Activated CD8-positive, alpha-beta memory T cell treated with anti-CD3 and anti-CD28 coated beads for 1 hour (primary cell): ENCODE data around the gene MAPK6.
A peak's percentile ranks its signal among the peaks of the same experiment; 100 is the strongest.

Source experiments
- DNase-seq, 2 donors: peaks; one replicate each; pipeline ENCODE4 v3.0.0-alpha.2; 2020; ENCODE audit warnings: low read depth in 1 of 2; ENCODE audit errors: extremely low read depth in 1 of 2

The MAPK6 gene

DNA sequence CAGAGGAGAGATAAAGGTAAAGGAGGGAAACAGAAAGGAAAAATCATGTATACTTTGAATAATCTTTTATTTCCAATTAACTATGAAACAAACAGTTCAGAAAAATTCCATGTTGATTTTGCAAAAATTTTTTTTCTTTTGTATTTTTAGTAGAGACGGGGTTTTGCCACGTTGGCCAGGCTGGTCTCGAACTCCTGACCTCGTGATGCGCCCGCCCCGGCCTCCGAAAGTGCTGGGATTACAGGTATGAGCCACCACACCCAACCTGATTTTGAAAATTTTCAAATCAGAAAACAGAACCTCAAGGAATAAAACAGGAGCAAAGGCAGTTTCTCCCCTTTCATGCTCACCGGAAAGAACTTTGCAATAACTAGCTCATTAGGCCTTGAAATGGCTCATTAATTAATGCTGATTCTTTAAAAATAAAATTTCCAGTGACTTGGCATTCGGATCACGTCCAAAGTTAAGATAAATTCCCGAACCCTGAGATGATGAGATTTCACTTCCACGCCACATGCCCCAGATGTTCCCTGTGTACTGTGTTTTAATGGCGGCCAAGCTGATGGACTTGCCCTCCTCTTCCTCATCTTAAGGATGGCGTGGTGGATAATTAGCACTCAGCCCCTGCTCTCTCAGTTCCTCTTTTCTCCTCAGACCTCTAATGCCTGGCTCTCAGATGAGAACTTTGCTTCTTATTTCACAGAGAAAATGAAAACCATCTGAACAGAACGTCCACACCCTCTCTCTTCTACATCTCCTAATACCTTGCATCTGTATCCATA, 82.7 kb downstream of the MAPK6 start:
- no peak for DNase-seq

DNA sequence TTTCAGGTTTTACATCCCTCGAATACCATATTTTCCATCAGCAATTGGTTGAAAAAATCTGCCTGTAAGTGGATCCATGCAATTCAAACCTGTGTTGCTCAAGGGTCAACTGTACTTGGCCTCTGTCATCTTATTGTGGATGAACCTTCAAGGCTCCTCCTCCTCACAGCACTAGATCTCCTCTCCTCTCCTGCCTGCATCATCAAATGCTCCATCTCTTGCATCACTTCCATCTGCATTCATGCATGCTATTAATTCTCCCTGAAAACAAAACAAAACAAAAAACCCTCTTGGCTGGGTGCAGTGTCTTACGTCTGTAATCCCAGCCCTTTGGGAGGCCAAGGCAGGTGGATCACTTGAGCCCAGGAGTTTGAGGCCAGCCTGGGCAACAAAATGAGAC, 83.4 kb downstream of the MAPK6 start:
- DNase-seq = no peak

DNA sequence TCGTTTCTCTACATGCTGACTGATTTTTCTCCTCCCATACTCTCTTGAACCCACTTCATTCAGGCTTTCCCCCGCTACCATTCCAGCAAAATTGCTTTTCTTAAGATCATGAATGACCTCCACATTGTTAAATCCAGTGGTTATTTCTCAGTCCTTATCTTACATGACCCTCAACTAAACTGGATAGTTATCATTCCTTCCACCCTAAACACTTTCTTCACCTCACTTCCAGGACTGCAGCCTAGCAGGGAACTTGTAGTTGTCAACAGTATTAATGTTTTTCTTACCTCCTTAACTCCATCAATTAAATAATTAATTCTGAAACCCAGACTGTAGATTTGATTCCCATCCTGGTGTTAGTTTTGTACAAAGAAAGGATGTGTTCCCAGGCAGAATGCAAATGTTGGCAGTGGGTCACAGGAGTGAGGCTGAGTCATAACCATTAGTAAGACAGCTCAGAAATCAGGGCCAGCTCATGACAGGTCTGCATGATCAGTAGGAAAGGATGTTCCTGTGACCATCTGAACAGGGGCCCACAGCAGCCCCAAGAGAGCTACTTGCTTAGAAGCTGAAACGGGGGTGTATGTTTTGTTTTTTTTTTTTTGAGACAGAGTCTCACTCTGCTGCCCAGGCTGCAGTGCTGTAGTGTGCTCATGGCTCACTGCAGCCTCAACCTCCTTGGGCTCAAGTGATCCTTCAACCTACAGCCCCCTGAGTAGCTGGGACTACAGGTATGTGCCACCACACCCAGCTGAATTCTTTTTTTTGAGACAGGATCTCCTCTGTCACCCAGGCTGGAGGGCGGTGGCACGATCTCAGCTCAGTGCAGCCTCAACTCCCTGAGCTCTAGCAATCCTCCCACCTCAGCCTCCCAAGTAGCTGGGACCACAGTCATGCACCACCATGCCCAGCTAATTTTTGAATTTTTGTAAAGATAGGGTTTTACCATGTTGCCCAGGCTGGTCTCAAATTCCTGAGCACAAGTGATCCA, 84.5 kb downstream of the MAPK6 start:
- DNase-seq = no peak

DNA sequence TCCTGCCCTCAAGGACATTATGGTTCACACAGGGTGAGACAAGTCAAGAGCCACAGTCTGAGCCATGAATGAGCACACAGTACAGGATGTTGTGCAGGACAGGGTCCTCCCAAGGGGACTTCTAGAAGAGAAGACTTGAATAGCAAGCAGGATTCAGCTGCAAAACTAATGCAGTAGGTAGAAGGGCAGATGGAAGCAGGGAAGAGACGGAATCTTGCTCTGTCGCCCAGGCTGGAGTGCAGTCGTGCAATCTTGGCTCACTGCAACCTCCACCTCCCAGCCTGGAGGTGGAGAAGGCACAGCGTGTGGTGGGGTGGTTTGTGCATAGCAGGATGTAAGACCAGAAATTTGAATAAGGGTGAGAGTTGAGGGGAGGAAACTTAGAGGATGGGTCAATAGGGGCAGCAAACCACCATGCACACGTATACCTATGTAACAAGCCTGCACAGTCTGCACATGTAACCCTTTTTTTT, 85.5 kb downstream of the MAPK6 start:
- no peak for DNase-seq

DNA sequence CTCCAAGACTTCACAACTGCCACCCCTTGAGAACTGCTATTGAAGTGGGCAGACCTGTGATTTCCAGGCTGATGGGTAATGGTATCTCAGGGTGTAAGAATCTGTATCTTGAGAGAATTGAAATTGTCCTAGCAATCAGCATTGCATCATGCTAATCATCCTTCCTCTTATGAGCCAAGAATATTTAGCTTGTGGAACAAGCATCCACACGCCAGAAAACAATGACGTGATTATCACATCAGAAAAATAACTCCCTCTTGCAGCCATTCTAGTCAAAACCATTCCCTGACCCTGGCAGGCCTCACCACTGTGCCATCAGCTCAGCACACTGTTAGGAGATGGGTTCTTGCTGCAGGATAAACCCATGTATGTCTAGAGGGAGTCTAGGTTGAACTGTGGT, 86.8 kb downstream of the MAPK6 start:
- DNase-seq = no peak

DNA sequence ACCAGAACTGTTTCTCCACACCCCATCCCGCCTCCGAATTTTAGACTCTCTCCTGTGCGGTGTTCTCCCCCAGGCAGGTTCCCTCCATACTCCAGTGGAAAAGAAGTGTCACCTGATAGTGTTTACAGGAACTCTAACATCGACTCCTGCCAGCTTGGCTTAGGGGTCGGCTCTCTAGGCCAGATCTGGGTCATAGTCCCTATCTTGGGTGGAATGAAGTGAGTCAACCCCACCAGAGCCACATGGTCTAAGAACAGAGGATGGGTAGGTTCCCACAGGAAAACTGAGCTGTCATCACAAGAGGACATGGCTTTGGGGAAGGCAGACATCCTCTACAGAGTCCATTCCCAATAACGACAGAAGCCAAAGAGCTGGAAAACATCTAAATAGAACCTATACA, 87.6 kb downstream of the MAPK6 start:
- DNase-seq = no peak

DNA sequence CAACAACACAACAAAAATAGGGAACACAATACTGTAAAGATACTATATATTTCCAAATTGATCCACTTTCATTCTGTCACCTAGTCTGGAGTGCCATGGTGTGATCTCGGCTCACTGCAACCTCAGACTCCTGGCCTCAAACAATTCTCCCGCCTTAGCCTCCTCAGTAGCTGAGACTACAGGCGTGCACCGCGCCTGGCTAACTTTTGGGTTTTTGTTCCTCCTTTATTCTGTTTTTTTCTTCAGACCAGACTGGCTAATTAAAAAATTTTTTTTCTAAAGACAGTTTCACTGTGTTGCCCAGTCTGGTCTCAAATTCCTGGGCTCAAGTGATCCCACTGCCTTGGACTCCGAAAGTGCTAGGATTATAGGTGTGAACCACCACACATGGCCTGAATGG, 88.2 kb downstream of the MAPK6 start:
- no peak for DNase-seq

DNA sequence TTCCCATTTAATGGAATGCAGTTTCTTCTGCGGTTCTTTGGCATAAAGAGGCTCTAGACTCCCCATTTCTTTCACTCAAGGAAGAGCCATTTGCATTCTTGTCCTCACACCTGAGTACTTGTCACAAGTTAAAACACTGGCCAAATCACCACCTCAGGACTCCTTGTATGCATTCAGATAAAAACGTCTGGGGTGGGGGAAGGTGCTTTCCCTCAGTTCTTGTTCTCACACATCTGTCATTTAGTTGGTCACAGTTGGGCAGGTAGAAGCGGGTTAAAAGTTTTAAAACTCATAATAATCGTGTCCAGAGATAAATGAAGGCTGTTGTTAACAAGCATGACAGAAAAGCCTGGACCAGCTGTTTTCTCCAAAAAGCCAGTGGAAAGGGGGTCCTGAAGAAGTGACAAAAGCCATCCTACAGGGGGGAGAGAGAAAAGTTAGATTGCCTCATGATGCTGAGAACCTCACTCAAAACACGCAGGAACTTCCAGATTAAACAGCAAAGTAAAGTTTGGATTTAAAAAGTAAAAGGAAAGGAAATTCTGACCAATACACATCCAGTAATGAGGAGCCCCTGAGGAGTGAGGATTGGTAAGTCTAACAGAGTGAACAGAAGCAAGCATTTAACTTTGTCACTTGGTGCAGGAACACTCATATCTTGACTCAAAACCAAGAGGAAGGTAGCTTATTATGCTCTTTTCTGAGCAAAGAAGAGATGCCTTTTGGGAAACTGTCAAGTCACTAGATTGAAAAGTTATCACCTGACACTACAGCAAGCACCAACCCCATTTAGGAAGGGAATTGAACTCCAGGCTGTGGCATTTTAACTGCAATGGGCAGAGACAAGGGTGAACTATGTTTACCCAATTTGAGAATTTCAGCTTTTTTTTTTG, 90.8 kb downstream of the MAPK6 start:
- no peak for DNase-seq

DNA sequence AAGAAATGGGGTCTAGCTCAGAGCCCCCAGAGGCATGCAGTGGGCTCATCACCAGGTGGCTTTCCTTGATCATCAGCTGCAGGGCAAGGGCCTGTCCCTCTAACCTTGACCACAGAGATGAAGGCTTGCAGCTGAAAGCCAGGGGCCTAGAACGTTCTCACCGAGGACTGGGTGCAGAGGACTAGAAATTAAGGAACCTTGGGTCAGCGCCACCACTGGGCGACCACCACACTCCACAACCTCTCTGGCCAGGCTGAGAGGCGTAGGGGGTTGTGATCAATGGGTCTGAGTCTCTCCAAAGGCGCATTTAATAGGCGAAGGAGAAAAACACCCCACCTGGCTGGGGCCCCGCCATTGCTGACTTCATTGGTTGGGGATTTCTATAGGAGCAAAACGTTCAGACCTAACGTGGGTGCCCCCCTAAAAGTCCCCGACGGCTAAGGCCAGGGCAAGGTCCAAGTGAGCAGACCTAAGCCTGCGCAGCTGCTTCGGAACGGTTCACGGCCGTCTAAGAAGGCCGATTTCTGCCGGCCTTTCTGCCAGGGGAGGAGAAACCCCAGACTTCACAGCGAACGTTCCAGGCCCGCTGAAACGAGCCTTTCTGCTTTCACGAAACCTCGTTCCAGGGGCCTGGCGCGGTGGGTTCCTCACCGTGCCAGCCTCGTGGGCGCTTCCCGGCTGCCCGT, 92.6 kb downstream of the MAPK6 start:
- DNase-seq = no peak

DNA sequence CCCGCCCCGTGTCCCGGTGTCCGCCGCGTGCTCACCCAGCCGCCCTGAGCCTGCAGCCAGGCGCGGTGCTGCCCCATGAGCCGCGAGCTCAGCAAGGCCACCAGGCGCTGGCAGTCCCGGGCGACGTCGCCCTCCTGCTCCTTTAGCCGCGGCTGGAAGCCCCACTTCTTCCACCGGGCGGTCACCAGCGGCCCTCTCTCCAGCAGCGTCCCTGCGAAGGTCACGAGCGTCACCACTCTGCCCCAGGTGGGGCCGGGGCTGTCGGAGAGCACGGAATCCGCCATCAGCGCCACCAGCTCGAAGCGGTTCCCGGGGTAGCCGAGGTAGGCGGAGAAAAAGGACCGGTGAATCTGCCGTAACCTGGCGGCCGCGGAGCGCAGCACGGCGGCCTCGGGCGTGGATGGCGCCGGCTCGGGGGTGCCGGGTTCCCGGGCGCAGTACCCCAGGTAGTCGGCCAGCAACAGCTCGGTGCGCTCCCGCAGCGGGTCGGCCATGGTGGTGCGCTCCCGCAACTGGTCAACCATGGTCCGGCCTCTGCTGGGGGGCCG, 93.3 kb downstream of the MAPK6 start:
- DNase-seq = peak in 1 of 2 donors; percentile 5

DNA sequence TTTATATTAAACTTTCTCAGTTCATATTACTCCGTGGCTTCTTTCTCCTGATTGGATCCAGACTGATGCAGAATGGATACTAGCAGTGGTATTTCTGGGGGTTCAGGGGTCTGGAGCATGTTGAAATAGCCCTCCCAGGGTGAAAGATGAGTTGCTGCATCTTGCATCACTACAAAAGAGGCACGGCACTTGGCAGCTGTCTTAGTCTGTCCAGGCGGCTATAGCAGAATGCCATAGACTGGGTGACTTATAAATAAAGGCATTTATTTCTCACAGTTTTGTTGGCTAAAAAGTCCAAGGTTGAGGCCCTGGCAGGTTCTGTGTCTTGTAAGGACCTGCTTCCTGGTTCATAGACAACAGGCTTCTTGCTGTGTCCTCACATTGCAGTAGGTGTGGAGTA, 94.2 kb downstream of the MAPK6 start:
- DNase-seq = no peak

DNA sequence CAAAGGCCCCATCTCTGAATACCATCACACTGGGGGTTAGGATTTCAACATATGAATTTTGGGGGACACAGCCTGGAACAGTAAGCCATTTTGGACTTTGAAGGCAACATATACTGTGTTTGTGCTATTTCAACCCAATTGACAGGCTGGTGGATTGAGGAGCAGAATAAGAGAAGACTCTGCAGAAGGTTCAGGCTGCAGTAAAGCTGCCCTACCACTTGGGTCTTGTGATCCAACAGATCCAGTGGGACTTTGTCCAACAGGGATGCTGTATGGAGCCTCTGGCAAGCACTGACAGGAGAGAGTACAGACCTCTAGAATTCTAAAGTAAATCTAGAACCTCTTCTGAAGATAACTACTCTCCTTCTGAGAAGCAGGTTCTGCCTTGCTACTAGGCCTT, 94.7 kb downstream of the MAPK6 start:
- no peak for DNase-seq

DNA sequence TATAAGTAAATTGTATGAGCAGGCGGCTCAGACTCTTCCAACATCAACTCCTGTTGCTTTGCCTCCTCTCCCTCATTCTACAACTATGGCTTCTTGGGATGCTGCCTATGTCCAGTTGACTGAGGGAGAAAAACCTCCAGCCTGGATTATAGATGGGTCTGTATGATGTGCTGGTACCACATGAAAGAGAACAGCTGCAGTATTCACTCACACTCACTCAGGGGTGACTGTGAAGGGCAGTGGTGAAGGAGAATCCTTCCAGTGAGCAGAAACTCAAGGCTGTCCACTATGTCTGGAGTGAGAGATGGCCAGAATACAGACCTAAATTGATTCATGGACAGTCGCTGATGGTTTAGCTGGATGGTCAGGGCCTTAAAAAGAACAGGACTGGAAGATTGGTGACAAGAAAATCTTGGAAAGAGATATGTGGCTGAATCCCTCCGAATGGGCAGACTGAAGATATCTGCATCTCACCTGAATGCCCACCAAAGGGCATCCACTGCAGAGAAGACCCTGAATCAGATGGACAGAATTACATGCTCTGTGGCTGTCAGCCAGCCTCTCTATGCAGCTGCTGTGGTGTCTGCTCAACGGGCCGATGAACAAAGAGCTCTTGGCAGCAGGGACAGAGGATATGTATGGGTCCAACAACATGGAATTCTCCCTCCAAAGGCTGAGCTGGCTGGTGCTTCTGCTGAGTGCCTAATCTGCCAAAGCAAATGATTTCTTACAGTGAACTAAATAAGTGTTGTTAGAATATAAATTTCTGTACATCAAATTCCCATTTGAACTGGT, 95.4 kb downstream of the MAPK6 start:
- no peak for DNase-seq

DNA sequence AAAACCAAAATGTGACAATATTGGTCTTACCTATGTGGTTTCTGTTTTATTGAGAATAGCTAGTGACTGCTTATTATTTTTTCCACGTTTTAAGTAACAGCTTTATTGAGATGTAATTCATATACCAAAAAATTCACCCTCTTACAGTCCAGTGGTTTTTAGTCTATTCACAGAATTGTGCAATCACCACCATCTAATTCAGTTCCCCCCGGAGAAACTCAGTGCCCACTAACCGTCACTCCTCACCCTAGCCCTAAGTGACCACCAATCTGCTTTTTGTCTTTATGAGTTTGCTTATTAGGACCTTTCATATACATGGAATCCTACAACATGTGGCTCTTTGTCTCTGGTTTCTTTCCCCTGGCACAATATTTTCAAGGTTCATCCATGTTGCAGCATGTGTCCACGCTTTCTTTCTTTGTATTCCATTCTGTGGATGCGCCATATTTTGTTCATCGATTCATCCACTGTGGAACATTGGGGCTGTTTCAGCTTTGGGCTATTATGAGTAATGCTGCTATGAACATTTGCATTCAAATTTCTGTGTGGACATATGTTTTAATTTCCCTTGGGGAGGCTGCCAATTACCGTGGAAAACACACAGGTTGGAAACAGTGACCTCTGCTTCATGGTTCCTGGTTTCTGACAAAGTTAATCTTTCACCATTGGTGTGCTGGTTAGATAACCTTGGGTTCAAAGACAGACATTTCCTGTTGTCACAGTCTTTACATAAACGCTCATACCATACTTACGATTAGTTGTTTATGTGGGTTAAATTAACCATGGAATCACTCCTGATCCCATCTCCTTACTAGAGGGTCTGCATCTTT, 96.8 kb downstream of the MAPK6 start:
- DNase-seq = no peak
